Measurements from ENCODE around the gene SLC25A47.
A peak's percentile ranks its signal among the peaks of the same experiment; 100 is the strongest.

Gene SLC25A47

GRCh38 chr14:100297320-100298300 is 25.5 kb upstream of the SLC25A47 start:
- FAIRE-seq (peak; percentile 98), DNase-seq (ENCODE audit: insufficient read length) (peak; percentile 86)
- TF ChIP-seq POLR2A (IDR thresholded peaks at IDR 0.05; ENCODE audit: low read depth, low read length) (no peak), TAF1 (IDR thresholded peaks at IDR 0.05; ENCODE audit: borderline replicate concordance, low read depth, low read length) (no peak), POLR2AphosphoS5 (IDR thresholded peaks at IDR 0.05; ENCODE audit: low read depth, low read length) (no peak)

DNA sequence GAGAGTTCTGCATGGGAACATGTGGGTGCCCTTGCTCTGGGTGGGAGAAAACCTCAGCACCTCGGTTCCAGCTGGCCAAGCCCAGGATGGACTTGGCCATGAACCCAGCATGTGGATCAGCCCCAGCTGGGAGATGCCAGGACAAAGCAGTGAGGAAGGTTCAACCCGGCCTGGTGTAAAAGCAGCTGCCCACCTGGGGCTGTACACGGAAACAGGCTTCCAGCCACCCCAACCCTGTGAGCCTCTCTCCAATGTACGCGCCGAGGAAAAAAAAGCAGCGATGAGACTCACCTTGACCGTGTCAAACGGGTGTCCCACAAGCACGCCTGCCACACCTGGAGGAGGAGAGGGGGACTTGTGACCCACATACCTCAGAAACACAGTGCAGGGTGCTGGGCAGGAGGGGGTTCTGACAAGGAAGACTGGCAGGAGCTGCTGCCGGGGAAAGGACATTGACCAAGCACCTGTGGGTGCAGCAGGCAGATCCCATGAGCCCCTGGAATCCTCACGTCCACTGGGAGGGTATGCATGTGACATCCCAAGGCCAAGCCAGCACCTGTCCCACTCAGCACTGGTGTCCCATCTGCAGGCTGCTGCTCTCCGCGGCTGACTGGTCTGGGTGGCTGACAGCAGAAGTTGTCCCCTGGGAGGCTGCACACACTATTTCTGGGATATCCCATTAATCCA is 24.4 kb upstream of the SLC25A47 start:
- no peak for TF ChIP-seq POLR2A (IDR thresholded peaks at IDR 0.05; ENCODE audit: low read depth, low read length)
- TF ChIP-seq TAF1 (IDR thresholded peaks at IDR 0.05; ENCODE audit: borderline replicate concordance, low read depth, low read length), result no peak
- no peak for TF ChIP-seq POLR2AphosphoS5 (IDR thresholded peaks at IDR 0.05; ENCODE audit: low read depth, low read length)
- FAIRE-seq (no peak), DNase-seq (ENCODE audit: insufficient read length) (no peak)

- TF ChIP-seq TAF1 (IDR thresholded peaks at IDR 0.05; ENCODE audit: borderline replicate concordance, low read depth, low read length), result no peak
- no peak for TF ChIP-seq POLR2A (IDR thresholded peaks at IDR 0.05; ENCODE audit: low read depth, low read length)
- TF ChIP-seq POLR2AphosphoS5 (IDR thresholded peaks at IDR 0.05; ENCODE audit: low read depth, low read length), result no peak
- no peak for DNase-seq (ENCODE audit: insufficient read length)
- FAIRE-seq, result no peak
Measured at GRCh38 chr14:100299238-100299560, 23.9 kb upstream of the SLC25A47 start.

DNA sequence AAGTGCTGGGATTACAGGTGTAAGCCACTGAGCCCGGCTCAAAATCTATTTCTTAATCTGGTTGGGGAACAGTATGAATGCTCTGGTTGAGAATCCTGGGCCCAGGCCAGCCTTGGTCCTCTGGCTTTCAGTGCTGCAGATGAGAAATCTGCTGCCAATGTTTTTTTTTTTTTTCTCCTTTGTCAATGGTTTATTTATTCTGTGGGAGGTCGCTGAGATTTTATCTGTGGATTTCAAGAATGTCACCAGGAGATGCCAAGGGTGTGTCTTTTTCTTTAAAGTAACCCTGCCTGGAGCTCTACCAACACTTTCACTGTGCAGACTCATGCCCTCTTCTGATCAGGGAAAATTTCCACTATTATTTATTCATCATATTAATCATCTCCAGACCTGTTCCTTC is 20.5 kb upstream of the SLC25A47 start:
- FAIRE-seq (no peak), DNase-seq (ENCODE audit: insufficient read length) (no peak)
- no peak for TF ChIP-seq POLR2A (IDR thresholded peaks at IDR 0.05; ENCODE audit: low read depth, low read length)
- TF ChIP-seq TAF1 (IDR thresholded peaks at IDR 0.05; ENCODE audit: borderline replicate concordance, low read depth, low read length), result no peak
- no peak for TF ChIP-seq POLR2AphosphoS5 (IDR thresholded peaks at IDR 0.05; ENCODE audit: low read depth, low read length)

- DNase-seq (ENCODE audit: insufficient read length), result no peak
- FAIRE-seq, result peak; percentile 30
- no peak for TF ChIP-seq POLR2AphosphoS5 (IDR thresholded peaks at IDR 0.05; ENCODE audit: low read depth, low read length)
- TF ChIP-seq POLR2A (IDR thresholded peaks at IDR 0.05; ENCODE audit: low read depth, low read length), result no peak
- no peak for TF ChIP-seq TAF1 (IDR thresholded peaks at IDR 0.05; ENCODE audit: borderline replicate concordance, low read depth, low read length)
Measured at GRCh38 chr14:100303179-100303578, 20.0 kb upstream of the SLC25A47 start.

DNA sequence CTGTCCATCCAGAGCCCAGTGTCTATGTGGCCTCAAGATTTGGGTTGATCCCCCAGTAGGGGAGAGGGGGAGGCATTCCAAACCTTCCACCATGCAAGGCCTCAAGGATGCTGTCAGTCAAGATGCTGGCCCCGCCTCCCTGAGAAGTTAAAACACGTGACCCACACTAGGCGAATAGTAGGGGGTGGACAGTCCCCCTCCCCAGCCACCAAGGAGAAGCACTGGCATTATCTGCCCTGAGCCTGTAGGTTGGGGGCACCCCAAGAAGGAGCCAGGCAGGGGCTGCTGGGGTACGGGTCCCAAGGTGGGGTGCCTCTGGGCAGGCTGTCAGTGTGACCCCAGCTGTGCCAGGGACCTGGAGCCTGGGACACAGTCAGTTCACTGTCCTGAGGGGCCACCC is 19.2 kb upstream of the SLC25A47 start:
- FAIRE-seq, result peak; percentile 62
- TF ChIP-seq POLR2AphosphoS5 (IDR thresholded peaks at IDR 0.05; ENCODE audit: low read depth, low read length) (no peak), POLR2A (IDR thresholded peaks at IDR 0.05; ENCODE audit: low read depth, low read length) (no peak), TAF1 (IDR thresholded peaks at IDR 0.05; ENCODE audit: borderline replicate concordance, low read depth, low read length) (no peak)
- DNase-seq (ENCODE audit: insufficient read length), result no peak

- FAIRE-seq (no peak), DNase-seq (ENCODE audit: insufficient read length) (no peak)
- TF ChIP-seq TAF1 (IDR thresholded peaks at IDR 0.05; ENCODE audit: borderline replicate concordance, low read depth, low read length) (no peak), POLR2AphosphoS5 (IDR thresholded peaks at IDR 0.05; ENCODE audit: low read depth, low read length) (no peak), POLR2A (IDR thresholded peaks at IDR 0.05; ENCODE audit: low read depth, low read length) (no peak)
Measured at GRCh38 chr14:100304825-100305323, 18.3 kb upstream of the SLC25A47 start.

- TF ChIP-seq POLR2A (IDR thresholded peaks at IDR 0.05; ENCODE audit: low read depth, low read length) (no peak), TAF1 (IDR thresholded peaks at IDR 0.05; ENCODE audit: borderline replicate concordance, low read depth, low read length) (no peak), POLR2AphosphoS5 (IDR thresholded peaks at IDR 0.05; ENCODE audit: low read depth, low read length) (no peak)
- FAIRE-seq (peak; percentile 58), DNase-seq (ENCODE audit: insufficient read length) (no peak)
Measured at GRCh38 chr14:100305324-100306100, 17.6 kb upstream of the SLC25A47 start.

DNA sequence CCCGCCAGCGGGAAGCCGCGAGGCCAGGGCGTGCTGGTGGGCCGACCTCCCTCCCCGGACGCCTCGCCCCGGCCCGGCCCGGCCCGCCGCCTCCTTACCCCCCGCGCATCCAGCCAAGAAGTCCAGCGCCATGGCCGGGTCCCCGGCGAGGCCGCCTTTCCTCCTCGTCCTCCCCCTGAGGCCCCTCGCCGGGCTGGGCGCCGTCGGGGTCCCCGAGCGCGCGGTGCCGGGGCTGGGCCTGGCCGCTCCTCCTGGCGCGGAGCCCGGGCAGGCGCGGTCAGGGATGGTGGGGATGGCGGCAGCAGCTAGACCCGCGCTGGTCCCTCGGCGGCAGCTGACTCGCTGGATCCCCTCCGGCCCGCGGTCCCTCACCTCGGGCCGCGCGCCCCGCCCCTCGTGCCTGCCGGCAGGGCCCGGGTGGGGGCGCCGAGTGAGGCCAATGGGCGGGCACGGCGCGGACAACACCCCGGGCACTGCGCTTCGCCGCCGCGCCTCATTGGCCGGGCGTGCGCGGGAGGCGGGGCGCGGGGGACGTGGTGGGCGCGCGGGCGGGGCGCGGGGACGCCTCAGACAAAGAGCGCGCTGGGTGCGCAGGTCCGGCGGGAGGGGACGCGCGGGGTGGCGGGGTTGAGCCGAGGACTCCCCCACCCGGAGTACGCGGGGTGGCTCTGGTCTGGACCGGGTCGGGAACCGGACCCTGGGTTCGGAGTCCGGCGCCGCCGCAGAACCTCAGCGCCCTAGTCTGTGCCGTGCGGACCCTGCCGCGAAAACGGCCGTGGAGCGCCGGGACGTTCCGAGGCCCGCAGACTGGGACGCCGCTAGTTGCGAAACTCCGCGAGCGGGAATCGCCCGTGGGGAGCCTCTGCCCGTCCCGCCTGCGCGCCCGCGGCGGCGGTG is 16.8 kb upstream of the SLC25A47 start, which contains the start of gene SLC25A29:
Gene SLC25A29 (minus strand): TSS at position 344 of the 897 bp plus-strand sequence. CDS start 212 bp downstream, at position 132.
- TF ChIP-seq POLR2A (IDR thresholded peaks at IDR 0.05; ENCODE audit: low read depth, low read length) (peak; percentile 56; the same call in 1 of the 2 replicates), POLR2AphosphoS5 (IDR thresholded peaks at IDR 0.05; ENCODE audit: low read depth, low read length) (no peak)
- peak; percentile 95 for DNase-seq (ENCODE audit: insufficient read length)
- peak; percentile 92 for FAIRE-seq

Data from GM12892 (cell line).